Measurements from ENCODE around the gene TSPAN14.

The TSPAN14 gene

DNA sequence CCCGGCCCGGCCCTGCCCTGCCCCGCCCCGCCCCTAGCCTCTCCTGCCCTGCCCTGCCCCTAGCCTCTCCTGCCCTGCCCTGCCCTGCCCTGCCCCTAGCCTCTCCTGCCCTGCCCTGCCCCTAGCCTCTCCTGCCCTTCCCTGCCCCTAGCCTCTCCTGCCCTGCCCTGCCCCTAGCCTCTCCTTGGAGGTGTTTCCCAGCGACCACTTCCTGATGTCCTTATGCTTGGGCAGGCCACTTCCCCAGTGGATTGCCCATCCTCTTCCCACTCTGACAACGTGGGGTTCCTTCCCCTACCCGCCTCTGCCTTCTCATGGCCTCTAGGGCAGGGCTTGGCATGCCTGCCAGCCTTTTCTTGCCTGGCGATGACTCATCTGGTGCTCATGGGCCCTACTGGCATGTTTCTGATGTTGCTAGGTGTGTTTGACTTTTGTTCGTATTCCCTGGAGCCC lies 24.6 kb upstream of the TSPAN14 start:
- Histone ChIP-seq H3K4me1 (ENCODE audit: insufficient read depth, low read length) (no peaks in the 10 kb centered on the region), H3K27me3 (ENCODE audit: insufficient read depth, low read length) (no peaks in the 10 kb centered on the region), H3K9ac (ENCODE audit: low read depth, low read length) (no peak overlapping the region), H3K4me3 (ENCODE audit: low read length) (no peak overlapping the region), H3K36me3 (ENCODE audit: insufficient read depth, low read depth, low read length) (peaks cover 73% of the 10 kb centered on the region), H3K27ac (ENCODE audit: low read length) (no peak overlapping the region), H3K9me3 (ENCODE audit: insufficient read depth, low read depth, low read length) (no peaks in the 10 kb centered on the region)

DNA sequence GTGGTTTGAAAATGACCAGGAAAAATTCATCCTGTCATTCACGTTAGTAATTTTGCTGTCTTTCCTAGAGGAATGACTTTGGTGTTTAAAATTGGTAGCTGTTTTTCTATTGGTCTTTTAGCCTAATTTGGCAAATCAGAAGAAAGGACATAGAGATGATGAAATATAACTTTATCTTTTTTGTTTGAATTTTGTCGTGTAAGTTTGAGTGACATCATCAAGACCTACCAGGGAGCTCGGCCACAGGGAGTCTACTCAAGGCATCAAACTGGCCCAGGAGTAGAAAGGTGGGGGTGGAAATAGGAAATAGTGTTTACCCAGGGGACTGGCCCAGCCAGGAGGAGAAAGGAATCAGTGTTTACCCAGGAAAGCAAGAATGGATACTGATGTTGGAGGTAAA lies 21.0 kb upstream of the TSPAN14 start:
- no peak overlapping the region for H3K9ac ChIP-seq (ENCODE audit: low read depth, low read length)
- H3K4me1 ChIP-seq (ENCODE audit: insufficient read depth, low read length): no peaks in the 10 kb centered on the region
- H3K36me3 ChIP-seq (ENCODE audit: insufficient read depth, low read depth, low read length): peaks cover 38% of the 10 kb centered on the region
- H3K27me3 ChIP-seq (ENCODE audit: insufficient read depth, low read length): no peaks in the 10 kb centered on the region
- H3K9me3 ChIP-seq (ENCODE audit: insufficient read depth, low read depth, low read length): no peaks in the 10 kb centered on the region
- H3K27ac ChIP-seq (ENCODE audit: low read length): no peak overlapping the region
- no peak overlapping the region for H3K4me3 ChIP-seq (ENCODE audit: low read length)

DNA sequence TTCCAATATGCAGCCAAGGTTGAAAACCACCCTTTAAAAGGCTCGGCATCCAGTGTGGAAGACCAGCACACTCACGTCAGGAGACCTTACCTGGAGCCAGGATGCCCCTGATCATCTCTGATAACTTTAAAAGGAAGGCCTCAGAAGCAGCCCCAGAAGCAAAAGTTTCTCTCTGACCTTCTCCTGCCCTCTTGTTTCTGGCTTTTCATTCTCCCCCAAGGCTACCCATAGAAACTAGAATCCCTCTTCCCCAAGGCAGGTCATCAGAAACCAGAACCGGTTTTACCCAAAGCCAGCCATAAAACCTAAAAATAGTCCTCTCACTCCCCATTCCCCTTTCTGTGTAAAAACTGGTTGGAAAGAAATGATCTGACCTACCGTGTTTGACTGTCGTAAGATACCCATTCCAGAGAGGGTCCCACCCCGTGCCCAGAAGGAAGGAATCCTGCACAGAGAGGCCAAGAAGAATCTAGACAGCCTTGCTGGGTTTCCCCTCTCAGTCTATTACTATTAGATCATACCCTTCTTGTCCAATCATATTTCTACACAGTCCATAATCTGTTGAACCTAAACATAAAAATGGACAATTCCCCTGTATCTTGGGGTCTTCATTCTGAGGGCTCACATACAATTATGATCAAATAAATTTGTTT lies 17.5 kb upstream of the TSPAN14 start:
- Histone ChIP-seq H3K36me3 (ENCODE audit: insufficient read depth, low read depth, low read length) (peaks cover 20% of the 10 kb centered on the region), H3K4me3 (ENCODE audit: low read length) (no peak overlapping the region), H3K4me1 (ENCODE audit: insufficient read depth, low read length) (no peaks in the 10 kb centered on the region), H3K27me3 (ENCODE audit: insufficient read depth, low read length) (no peaks in the 10 kb centered on the region), H3K9me3 (ENCODE audit: insufficient read depth, low read depth, low read length) (no peaks in the 10 kb centered on the region), H3K27ac (ENCODE audit: low read length) (no peak overlapping the region), H3K9ac (ENCODE audit: low read depth, low read length) (no peak overlapping the region)

DNA sequence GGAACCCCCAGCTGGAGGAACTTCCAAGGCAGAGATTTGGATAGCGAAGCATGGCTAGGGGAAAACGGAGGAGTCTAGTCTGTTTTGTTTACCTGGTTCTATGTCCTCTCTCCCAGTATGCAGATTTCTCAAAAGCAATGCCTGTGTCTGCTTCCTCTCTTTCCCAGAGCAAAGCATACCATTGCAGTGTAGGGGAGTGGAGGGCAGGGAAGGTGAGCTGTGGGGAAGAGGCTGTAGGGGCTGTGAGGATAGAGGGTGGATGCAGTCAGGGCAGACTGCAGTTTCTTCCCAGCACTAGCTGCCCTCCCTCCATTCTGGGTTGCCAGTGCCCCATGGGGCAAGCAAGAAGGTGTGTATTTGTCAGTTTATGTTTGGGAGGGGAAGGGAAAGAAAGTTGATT lies 16.9 kb upstream of the TSPAN14 start:
- Histone ChIP-seq H3K27me3 (ENCODE audit: insufficient read depth, low read length) (no peaks in the 10 kb centered on the region), H3K4me3 (ENCODE audit: low read length) (no peak overlapping the region), H3K36me3 (ENCODE audit: insufficient read depth, low read depth, low read length) (peaks cover 13% of the 10 kb centered on the region; the same call in 1 of the 2 replicates), H3K27ac (ENCODE audit: low read length) (no peak overlapping the region), H3K9me3 (ENCODE audit: insufficient read depth, low read depth, low read length) (no peaks in the 10 kb centered on the region), H3K9ac (ENCODE audit: low read depth, low read length) (no peak overlapping the region), H3K4me1 (ENCODE audit: insufficient read depth, low read length) (no peaks in the 10 kb centered on the region)

DNA sequence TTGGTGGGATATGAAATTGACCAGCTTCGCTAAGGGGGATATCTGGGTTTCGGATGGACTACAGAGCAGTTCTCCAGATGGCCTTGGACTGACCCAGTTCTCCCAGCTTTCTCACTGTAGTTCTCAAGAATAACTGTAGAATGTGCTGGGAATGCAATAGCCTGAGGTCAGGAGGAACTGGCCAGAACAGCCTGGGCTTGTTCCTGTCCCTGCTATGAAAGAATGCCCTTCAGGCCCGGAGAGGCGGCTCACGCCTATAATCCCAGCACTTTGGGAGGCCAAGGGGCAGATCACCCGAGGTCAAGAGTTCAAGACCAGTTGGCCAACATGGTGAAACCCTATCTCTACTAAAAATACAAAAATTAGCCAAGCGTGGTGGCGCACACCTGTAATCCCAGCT lies 12.3 kb upstream of the TSPAN14 start:
- no peaks in the 10 kb centered on the region for H3K27me3 ChIP-seq (ENCODE audit: insufficient read depth, low read length)
- no peaks in the 10 kb centered on the region for H3K9me3 ChIP-seq (ENCODE audit: insufficient read depth, low read depth, low read length)
- no peak overlapping the region for H3K27ac ChIP-seq (ENCODE audit: low read length)
- H3K4me3 ChIP-seq (ENCODE audit: low read length): no peak overlapping the region
- H3K9ac ChIP-seq (ENCODE audit: low read depth, low read length): no peak overlapping the region
- H3K4me1 ChIP-seq (ENCODE audit: insufficient read depth, low read length): no peaks in the 10 kb centered on the region
- no peaks in the 10 kb centered on the region for H3K36me3 ChIP-seq (ENCODE audit: insufficient read depth, low read depth, low read length)

DNA sequence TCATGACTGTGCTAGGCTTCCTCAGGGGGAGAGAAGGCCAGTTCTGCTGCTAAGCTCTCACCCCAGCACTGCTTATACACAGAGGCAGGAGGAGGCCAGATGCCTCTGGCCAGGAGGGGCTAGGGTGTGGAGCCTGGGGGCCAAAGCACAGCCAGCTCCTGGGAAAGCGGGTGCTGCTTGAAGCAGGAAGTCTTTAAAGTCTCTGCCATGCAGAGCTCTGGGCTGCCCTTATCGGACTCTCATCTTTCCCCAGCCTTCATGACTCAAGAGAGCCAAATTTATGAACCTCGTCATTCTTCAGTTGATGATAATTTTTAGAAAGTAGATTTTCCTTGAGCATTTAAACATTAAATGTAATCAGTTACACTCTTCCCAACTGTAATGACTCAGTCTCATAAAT lies 11.2 kb upstream of the TSPAN14 start:
- Histone ChIP-seq H3K36me3 (ENCODE audit: insufficient read depth, low read depth, low read length) (no peaks in the 10 kb centered on the region), H3K4me1 (ENCODE audit: insufficient read depth, low read length) (no peaks in the 10 kb centered on the region), H3K27me3 (ENCODE audit: insufficient read depth, low read length) (no peaks in the 10 kb centered on the region), H3K4me3 (ENCODE audit: low read length) (no peak overlapping the region), H3K9ac (ENCODE audit: low read depth, low read length) (no peak overlapping the region), H3K9me3 (ENCODE audit: insufficient read depth, low read depth, low read length) (no peaks in the 10 kb centered on the region), H3K27ac (ENCODE audit: low read length) (no peak overlapping the region)

DNA sequence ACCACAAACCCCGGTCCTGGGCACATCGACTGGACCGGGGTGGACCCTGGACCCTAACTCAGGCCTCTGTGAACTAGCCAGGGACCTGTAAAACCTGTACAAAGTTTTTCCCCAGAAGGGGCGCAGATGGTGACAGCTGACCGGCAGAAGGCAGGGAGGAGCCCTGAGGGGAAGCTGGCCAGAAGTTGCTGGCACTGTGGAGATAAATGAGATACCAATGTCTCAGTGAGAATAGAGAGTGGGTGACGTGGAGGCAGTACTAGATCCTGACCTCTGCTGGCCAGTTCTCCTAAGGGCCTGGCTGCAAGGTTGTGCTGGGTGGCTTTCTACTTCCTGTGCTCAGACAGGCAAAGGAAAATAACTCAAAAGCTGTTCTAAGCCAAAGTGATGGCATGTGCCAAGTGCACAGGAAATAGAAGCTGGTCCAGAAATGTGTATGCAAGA lies 10.6 kb upstream of the TSPAN14 start:
- Histone ChIP-seq H3K9me3 (ENCODE audit: insufficient read depth, low read depth, low read length) (no peaks in the 10 kb centered on the region), H3K9ac (ENCODE audit: low read depth, low read length) (no peak overlapping the region), H3K27me3 (ENCODE audit: insufficient read depth, low read length) (no peaks in the 10 kb centered on the region), H3K4me1 (ENCODE audit: insufficient read depth, low read length) (no peaks in the 10 kb centered on the region), H3K4me3 (ENCODE audit: low read length) (no peak overlapping the region), H3K36me3 (ENCODE audit: insufficient read depth, low read depth, low read length) (no peaks in the 10 kb centered on the region), H3K27ac (ENCODE audit: low read length) (no peak overlapping the region)

DNA sequence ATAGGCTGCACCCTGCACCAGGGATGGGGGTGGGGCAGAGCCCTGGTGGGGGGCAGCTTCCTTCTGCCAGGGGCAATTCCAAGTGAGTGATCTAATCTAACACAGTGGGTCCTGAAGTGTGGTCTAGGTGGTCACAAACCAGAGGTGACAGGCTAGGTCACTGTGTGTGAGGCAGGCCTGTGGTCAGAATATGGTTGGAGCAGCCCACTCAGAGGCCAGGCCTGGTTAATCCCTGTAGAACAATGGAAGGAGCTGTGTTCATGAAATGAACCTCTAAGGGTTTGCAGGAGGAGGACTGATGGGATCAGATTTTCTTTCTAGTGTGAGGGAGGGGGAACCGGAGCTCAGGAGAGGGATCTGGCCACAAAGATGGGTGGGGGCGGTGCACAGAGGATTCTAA lies 10.0 kb upstream of the TSPAN14 start:
- H3K27ac ChIP-seq (ENCODE audit: low read length): no peak overlapping the region
- H3K9me3 ChIP-seq (ENCODE audit: insufficient read depth, low read depth, low read length): no peaks in the 10 kb centered on the region
- no peaks in the 10 kb centered on the region for H3K4me1 ChIP-seq (ENCODE audit: insufficient read depth, low read length)

DNA sequence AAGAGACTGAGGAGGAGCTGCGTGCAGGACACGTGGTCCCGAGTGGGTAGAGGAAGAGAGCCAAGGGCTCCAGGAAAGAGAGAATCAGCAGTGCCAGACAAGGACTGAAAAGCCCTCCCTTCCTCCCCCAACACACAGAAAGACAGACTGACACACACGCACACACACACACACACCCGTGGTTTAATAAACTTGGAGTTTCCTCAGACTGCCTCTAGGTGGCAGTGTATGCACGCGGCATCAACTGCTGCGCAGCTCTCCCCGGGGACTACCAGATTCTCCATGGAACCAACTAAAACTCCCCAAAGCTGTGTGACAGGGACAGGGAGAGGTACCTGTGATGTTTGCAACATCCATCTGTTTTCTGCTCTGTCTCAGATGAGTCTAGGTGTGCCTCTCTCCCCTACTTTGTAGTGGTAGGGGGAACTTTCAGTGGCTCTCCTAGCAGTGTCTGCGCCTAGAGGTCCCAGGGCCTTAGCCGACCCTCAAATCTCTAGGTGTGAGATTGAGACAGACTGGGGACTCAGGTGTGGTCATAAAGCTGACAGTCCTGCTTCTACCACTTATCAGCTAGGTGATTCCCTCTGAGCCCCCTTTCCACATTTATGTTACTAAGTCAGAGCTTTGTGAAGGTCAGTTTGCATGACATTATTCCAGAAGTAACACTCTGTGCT lies 9.3 kb upstream of the TSPAN14 start:
- no peak overlapping the region for H3K27ac ChIP-seq (ENCODE audit: low read length)
- H3K4me3 ChIP-seq (ENCODE audit: low read length): no peak overlapping the region
- no peak overlapping the region for H3K9ac ChIP-seq (ENCODE audit: low read depth, low read length)
- no peaks in the 10 kb centered on the region for H3K4me1 ChIP-seq (ENCODE audit: insufficient read depth, low read length)
- H3K27me3 ChIP-seq (ENCODE audit: insufficient read depth, low read length): no peaks in the 10 kb centered on the region
- no peaks in the 10 kb centered on the region for H3K36me3 ChIP-seq (ENCODE audit: insufficient read depth, low read depth, low read length)
- no peaks in the 10 kb centered on the region for H3K9me3 ChIP-seq (ENCODE audit: insufficient read depth, low read depth, low read length)

More for the DNA sequence above, 10.0 kb upstream of the TSPAN14 start:
- no peak overlapping the region for H3K4me3 ChIP-seq (ENCODE audit: low read length)
- H3K36me3 ChIP-seq (ENCODE audit: insufficient read depth, low read depth, low read length): no peaks in the 10 kb centered on the region
- no peaks in the 10 kb centered on the region for H3K27me3 ChIP-seq (ENCODE audit: insufficient read depth, low read length)
- H3K9ac ChIP-seq (ENCODE audit: low read depth, low read length): no peak overlapping the region

DNA sequence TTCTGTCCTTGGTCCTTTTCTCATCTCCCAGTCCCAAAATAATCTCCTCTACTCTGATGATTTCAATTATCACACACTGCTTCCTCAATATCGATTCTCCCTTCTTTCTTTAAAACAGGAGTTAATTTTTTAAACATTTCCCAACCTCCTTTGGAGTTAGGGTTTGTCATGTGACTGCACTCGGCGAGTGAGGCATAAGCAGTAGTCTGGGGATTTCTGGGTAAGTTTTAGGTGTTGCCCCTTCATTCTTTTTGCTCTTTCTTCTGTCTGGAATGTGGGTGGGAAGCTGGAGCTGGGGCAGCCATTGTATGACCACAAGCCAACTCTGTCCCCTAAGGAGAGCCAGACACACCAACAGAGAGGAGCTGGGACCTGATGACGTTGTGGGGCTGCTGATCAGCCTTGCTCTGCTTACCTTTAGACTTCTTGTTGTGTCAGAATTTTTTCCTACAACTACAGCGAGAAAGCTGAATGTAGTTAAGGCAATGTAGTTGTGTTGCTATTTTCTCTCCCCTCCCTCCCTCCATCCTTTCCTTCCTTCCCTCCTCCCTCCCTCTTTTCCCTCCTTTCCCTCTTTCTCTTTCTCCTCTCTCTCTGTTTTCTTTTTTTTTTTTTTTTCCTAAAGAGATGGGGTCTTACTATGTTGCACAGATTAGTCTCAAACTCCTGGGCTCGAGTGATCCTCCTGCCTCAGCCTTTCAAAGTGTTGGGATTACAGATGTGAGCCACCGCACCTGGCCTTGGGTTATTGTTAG lies 6.5 kb upstream of the TSPAN14 start:
- Histone ChIP-seq H3K9me3 (ENCODE audit: insufficient read depth, low read depth, low read length) (no peaks in the 10 kb centered on the region), H3K36me3 (ENCODE audit: insufficient read depth, low read depth, low read length) (no peaks in the 10 kb centered on the region), H3K4me3 (ENCODE audit: low read length) (no peak overlapping the region), H3K4me1 (ENCODE audit: insufficient read depth, low read length) (peaks cover 2% of the 10 kb centered on the region; the same call in 1 of the 2 replicates), H3K27ac (ENCODE audit: low read length) (no peak overlapping the region), H3K9ac (ENCODE audit: low read depth, low read length) (no peak overlapping the region), H3K27me3 (ENCODE audit: insufficient read depth, low read length) (peaks cover 8% of the 10 kb centered on the region; the same call in 1 of the 2 replicates)

DNA sequence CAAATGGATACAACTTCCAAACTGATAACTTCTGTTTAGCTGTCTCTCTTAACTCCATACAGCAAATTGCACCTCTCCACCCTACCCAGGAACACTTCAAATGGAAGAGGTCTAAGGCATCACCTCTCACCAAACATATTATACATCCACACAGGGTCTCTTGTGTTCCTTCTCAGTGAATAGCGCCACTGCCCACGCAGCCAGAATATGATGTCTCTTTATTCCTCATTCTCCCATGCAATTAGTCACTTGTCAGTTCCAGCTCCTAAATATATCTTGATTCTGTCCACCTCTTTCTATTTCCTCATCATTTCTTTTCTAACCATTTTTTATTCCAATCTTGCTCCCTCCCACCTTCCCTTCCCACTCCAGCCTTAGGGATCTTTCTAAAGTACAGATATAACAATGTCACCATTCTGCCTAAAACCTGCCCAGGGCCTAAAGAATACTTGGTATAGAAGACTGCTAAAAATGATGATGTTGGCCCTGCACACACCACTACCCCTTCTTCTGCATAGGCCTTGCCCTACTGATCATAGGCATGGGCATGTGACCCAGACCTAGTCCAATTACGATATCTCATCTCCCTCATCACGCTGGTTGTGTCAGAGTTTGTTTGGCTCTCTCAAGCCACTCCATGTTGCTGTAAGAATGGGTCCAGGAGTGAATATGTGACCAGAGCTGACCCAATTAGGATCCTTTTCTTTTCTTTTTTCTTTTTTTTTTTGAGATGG lies 5.7 kb upstream of the TSPAN14 start:
- Histone ChIP-seq H3K9me3 (ENCODE audit: insufficient read depth, low read depth, low read length) (no peaks in the 10 kb centered on the region), H3K4me3 (ENCODE audit: low read length) (no peak overlapping the region), H3K27ac (ENCODE audit: low read length) (no peak overlapping the region), H3K27me3 (ENCODE audit: insufficient read depth, low read length) (peaks cover 9% of the 10 kb centered on the region; the same call in 1 of the 2 replicates), H3K4me1 (ENCODE audit: insufficient read depth, low read length) (peaks cover 2% of the 10 kb centered on the region; the same call in 1 of the 2 replicates), H3K36me3 (ENCODE audit: insufficient read depth, low read depth, low read length) (no peaks in the 10 kb centered on the region), H3K9ac (ENCODE audit: low read depth, low read length) (no peak overlapping the region)
